Fibroblast of the aortic adventitia (primary cell): ENCODE results near the gene ZNF140. TPM values are rescaled to one million over a fixed set of nuclear protein-coding genes. Genes with fewer than 3 reads are reported as not detected.
A peak's percentile ranks its signal among the peaks of the same experiment; 100 is the strongest.

Experiments used
- DNase-seq: peaks from one replicate; pipeline ENCODE4 v3.0.0-alpha.2; 2010; ENCODE audit warnings: low read depth
- H3K4me3 ChIP-seq: 2 replicates; pipeline ENCODE4 v1.5.1; 2011; ENCODE audit warnings: low read depth, mild to moderate bottlenecking, control low read depth, low read length, moderate library complexity
- CTCF ChIP-seq: IDR thresholded peaks from 2 replicates; pipeline ENCODE4 v1.5.1; 2011; ENCODE audit warnings: mild to moderate bottlenecking, low read length, control low read depth, inconsistent platforms; ENCODE audit not compliant: insufficient read depth
- total RNA-seq: library from RNA; depleted of rRNA; stranded (reverse); fragments of >200 nt; gene quantifications from 2 replicates; pipeline ENCODE4 v1.2.3, GENCODE V29; 2012; ENCODE audit warnings: low replicate concordance

ZNF140 gene
- total RNA-seq, 1 donor: 23.1 TPM

GRCh38 chr12:133130038-133130807, 49.5 kb downstream of the ZNF140 start, which contains the start of the genes ZNF10 and ZNF891:
TSS of gene ZNF10 (plus strand) at chr12:133130627. CDS start at chr12:133144493, 13,866 bp downstream.
TSS of gene ZNF891 (minus strand) at chr12:133130274. CDS start at chr12:133121918, 8,356 bp downstream.
- peak; percentile 94 for DNase-seq
- TF ChIP-seq CTCF: no peak
- H3K4me3 ChIP-seq: peak within 1 kb of the TSS; percentile 90

- no peak for TF ChIP-seq CTCF
- DNase-seq: peak; percentile 20
- peak overlapping the region; percentile 90 for H3K4me3 ChIP-seq
Measured at GRCh38 chr12:133130808-133131128, 50.0 kb downstream of the ZNF140 start.

GRCh38 chr12:133135747-133136146, 55.0 kb downstream of the ZNF140 start:
- TF ChIP-seq CTCF: no peak
- no peak for DNase-seq
- no peak overlapping the region for H3K4me3 ChIP-seq

GRCh38 chr12:133145981-133146380, 65.3 kb downstream of the ZNF140 start:
- H3K4me3 ChIP-seq: no peak overlapping the region
- DNase-seq: no peak
- no peak for TF ChIP-seq CTCF

GRCh38 chr12:133156125-133156690, 75.5 kb downstream of the ZNF140 start:
- no peak overlapping the region for H3K4me3 ChIP-seq
- no peak for TF ChIP-seq CTCF
- DNase-seq: no peak

Other genes starting within 250 kb of the ZNF140 start
- 24.3 and 41.9 TPM in 2 replicates for gene CHFR, start 193.3 kb upstream of the ZNF140 start, total RNA-seq
- 14.6 and 18.3 TPM in 2 replicates for gene ZNF605, start 124.6 kb upstream of the ZNF140 start, total RNA-seq
- gene ZNF26, start 94.6 kb upstream of the ZNF140 start, total RNA-seq: 14.0 and 27.6 TPM in 2 replicates
- 25.9 and 26.7 TPM in 2 replicates for gene ZNF84, start 43.4 kb upstream of the ZNF140 start, total RNA-seq
- gene ZNF891, start 49.4 kb downstream of the ZNF140 start, total RNA-seq: 1.8 and 1.9 TPM in 2 replicates
- 9.5 and 10.3 TPM in 2 replicates for gene ZNF10, start 49.7 kb downstream of the ZNF140 start, total RNA-seq
- gene ZNF268, start 100.6 kb downstream of the ZNF140 start, total RNA-seq: 11.8 and 22.9 TPM in 2 replicates
- gene ANHX, start 155.0 kb downstream of the ZNF140 start, total RNA-seq: not detected in 2 replicates